ENCODE results near the gene MBNL1.

The MBNL1 gene

GRCh38 chr3:152455989-152456388 lies 187.3 kb downstream of the MBNL1 start:
- no peak for DNase-seq (ENCODE audit: extremely low spot score)
- POLR2A ChIA-PET, result interaction anchor here (0.6 kb wide), 1 partner anchor 384 kb away, joined by 4 read pairs; no protein-coding TSS in a partner anchor
- CTCF ChIA-PET, result interaction anchor here (1.5 kb wide), 1 partner anchor 11 kb away, joined by 3 read pairs; no protein-coding TSS in a partner anchor
- TF ChIP-seq FOXA1 (IDR thresholded peaks at IDR 0.05) (no peak), TARDBP (IDR thresholded peaks at IDR 0.05) (no peak), ELF4 (IDR thresholded peaks at IDR 0.05) (no peak), ARNT (IDR thresholded peaks at IDR 0.05) (no peak), L3MBTL2 (conservative IDR thresholded peaks at IDR 0.05) (no peak), ZNF384 (IDR thresholded peaks at IDR 0.05) (no peak), BHLHE40 (IDR thresholded peaks at IDR 0.05; ENCODE audit: borderline replicate concordance) (no peak), SUZ12 (IDR thresholded peaks at IDR 0.05) (no peak), PKNOX1 (IDR thresholded peaks at IDR 0.05) (no peak), LEF1 (IDR thresholded peaks at IDR 0.05; ENCODE audit: borderline replicate concordance) (no peak), CTBP1 (IDR thresholded peaks at IDR 0.05; ENCODE audit: borderline replicate concordance) (no peak), NFRKB (IDR thresholded peaks at IDR 0.05) (no peak), FOXK2 (IDR thresholded peaks at IDR 0.05) (no peak), SP1 (IDR thresholded peaks at IDR 0.05) (no peak), HDGF (IDR thresholded peaks at IDR 0.05; ENCODE audit: borderline replicate concordance) (no peak), FOXM1 (IDR thresholded peaks at IDR 0.05; ENCODE audit: borderline replicate concordance) (no peak)

DNA sequence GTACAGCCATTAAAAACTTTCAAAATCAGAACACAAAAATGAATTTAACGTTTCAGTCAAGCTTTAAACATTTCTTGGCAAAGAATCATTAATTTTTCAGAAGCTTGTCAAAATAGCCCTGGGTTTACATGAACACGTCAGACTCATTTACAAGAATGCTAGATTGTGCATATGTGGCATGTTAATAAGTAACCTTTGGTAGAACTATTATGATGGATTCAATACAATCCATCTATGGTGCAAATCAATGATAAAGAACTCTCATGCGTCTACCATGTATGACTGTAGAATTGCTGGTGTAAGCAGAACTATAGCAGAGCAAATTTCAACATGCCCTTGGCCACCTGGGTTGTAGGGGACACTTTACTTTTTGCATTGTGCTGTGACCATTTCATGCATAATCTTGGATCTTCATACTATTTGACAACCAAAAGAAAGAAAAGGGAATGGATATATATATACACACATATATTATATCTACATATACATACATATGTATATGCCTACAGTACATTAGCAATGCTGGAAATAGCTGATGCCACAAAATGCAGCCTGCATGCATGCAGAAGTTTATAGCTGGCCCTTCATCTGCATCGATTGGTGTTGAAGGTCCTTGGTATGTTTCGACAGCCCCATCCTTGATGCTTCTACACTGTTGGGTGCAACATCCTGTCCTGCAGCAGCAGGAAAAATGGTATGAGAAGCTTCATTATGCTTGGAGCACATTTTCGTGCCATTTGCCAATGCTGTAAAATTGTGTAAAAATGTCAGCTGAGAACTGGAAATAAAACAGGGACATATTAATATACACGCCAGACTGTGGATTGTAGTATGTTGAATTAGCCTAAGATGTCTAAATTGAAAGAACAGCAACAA lies 189.0 kb downstream of the MBNL1 start:
- ChIA-PET POLR2A (no interaction called here), CTCF (interaction anchor here (1.4 kb wide), 1 partner anchor 14 kb away, joined by 3 read pairs; no protein-coding TSS in a partner anchor)
- no peak for TF ChIP-seq TARDBP (IDR thresholded peaks at IDR 0.05)
- TF ChIP-seq SP1 (IDR thresholded peaks at IDR 0.05), result no peak
- no peak for TF ChIP-seq CTBP1 (IDR thresholded peaks at IDR 0.05; ENCODE audit: borderline replicate concordance)
- TF ChIP-seq FOXK2 (IDR thresholded peaks at IDR 0.05), result no peak
- TF ChIP-seq BHLHE40 (IDR thresholded peaks at IDR 0.05; ENCODE audit: borderline replicate concordance), result no peak
- TF ChIP-seq ELF4 (IDR thresholded peaks at IDR 0.05), result no peak
- TF ChIP-seq SUZ12 (IDR thresholded peaks at IDR 0.05), result no peak
- TF ChIP-seq ARNT (IDR thresholded peaks at IDR 0.05), result no peak
- no peak for TF ChIP-seq FOXM1 (IDR thresholded peaks at IDR 0.05; ENCODE audit: borderline replicate concordance)
- no peak for TF ChIP-seq FOXA1 (IDR thresholded peaks at IDR 0.05)
- TF ChIP-seq L3MBTL2 (conservative IDR thresholded peaks at IDR 0.05), result no peak
- no peak for TF ChIP-seq LEF1 (IDR thresholded peaks at IDR 0.05; ENCODE audit: borderline replicate concordance)
- TF ChIP-seq PKNOX1 (IDR thresholded peaks at IDR 0.05), result no peak
- TF ChIP-seq NFRKB (IDR thresholded peaks at IDR 0.05), result no peak
- TF ChIP-seq ZNF384 (IDR thresholded peaks at IDR 0.05), result no peak
- DNase-seq (ENCODE audit: extremely low spot score), result no peak

- DNase-seq (ENCODE audit: extremely low spot score), result no peak
- TF ChIP-seq CTBP1 (IDR thresholded peaks at IDR 0.05; ENCODE audit: borderline replicate concordance) (no peak), ELF4 (IDR thresholded peaks at IDR 0.05) (no peak), FOXK2 (IDR thresholded peaks at IDR 0.05) (no peak)
- POLR2A ChIA-PET, result no interaction called here
- CTCF ChIA-PET, result interaction anchor here (1.4 kb wide), 1 partner anchor 15 kb away, joined by 3 read pairs; no protein-coding TSS in a partner anchor
Observed at GRCh38 chr3:152458376-152459117, 189.8 kb downstream of the MBNL1 start.

- TF ChIP-seq ARNT (IDR thresholded peaks at IDR 0.05), result no peak
- POLR2A ChIA-PET, result no interaction called here
- CTCF ChIA-PET, result no interaction called here
- no peak for DNase-seq (ENCODE audit: extremely low spot score)
Observed at GRCh38 chr3:152459118-152459515, 190.4 kb downstream of the MBNL1 start.

DNA sequence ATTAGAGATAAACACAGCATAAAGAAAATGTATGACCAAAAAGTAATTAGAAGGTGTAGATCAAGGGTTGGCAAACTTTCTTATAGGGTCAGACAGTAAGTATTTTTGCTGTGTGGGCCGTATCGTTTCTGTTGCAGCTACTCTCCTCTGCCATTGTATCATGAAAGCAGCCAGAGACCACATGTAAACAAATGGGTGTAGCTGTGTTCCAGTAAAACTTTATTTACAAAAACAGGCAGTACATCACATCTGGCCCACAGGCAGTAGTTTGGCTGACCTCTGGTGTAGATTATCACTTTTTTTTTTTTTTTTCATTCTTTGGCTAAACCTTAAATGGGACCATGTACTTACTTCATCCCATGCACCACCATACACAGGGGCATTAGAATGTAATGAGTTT lies 190.8 kb downstream of the MBNL1 start:
- no peak for TF ChIP-seq LEF1 (IDR thresholded peaks at IDR 0.05; ENCODE audit: borderline replicate concordance)
- no peak for TF ChIP-seq FOXM1 (IDR thresholded peaks at IDR 0.05; ENCODE audit: borderline replicate concordance)
- TF ChIP-seq ZNF384 (IDR thresholded peaks at IDR 0.05), result no peak
- no peak for TF ChIP-seq SUZ12 (IDR thresholded peaks at IDR 0.05)
- no peak for TF ChIP-seq FOXA1 (IDR thresholded peaks at IDR 0.05)
- no peak for TF ChIP-seq ARNT (IDR thresholded peaks at IDR 0.05)
- no peak for TF ChIP-seq HDGF (IDR thresholded peaks at IDR 0.05; ENCODE audit: borderline replicate concordance)
- no peak for TF ChIP-seq SP1 (IDR thresholded peaks at IDR 0.05)
- TF ChIP-seq FOXK2 (IDR thresholded peaks at IDR 0.05), result no peak
- no peak for TF ChIP-seq TARDBP (IDR thresholded peaks at IDR 0.05)
- TF ChIP-seq L3MBTL2 (conservative IDR thresholded peaks at IDR 0.05), result no peak
- TF ChIP-seq PKNOX1 (IDR thresholded peaks at IDR 0.05), result no peak
- POLR2A ChIA-PET, result no interaction called here
- CTCF ChIA-PET, result no interaction called here
- no peak for DNase-seq (ENCODE audit: extremely low spot score)

GRCh38 chr3:152460936-152461335 lies 192.2 kb downstream of the MBNL1 start:
- no peak for DNase-seq (ENCODE audit: extremely low spot score)
- TF ChIP-seq FOXA1 (IDR thresholded peaks at IDR 0.05), result no peak
- TF ChIP-seq L3MBTL2 (conservative IDR thresholded peaks at IDR 0.05), result no peak
- no peak for TF ChIP-seq SUZ12 (IDR thresholded peaks at IDR 0.05)
- TF ChIP-seq SP1 (IDR thresholded peaks at IDR 0.05), result no peak
- TF ChIP-seq TARDBP (IDR thresholded peaks at IDR 0.05), result no peak
- TF ChIP-seq ZNF384 (IDR thresholded peaks at IDR 0.05), result no peak
- no peak for TF ChIP-seq NFRKB (IDR thresholded peaks at IDR 0.05)
- TF ChIP-seq ARNT (IDR thresholded peaks at IDR 0.05), result no peak
- TF ChIP-seq ELF4 (IDR thresholded peaks at IDR 0.05), result no peak
- TF ChIP-seq BHLHE40 (IDR thresholded peaks at IDR 0.05; ENCODE audit: borderline replicate concordance), result no peak
- TF ChIP-seq FOXK2 (IDR thresholded peaks at IDR 0.05), result no peak
- TF ChIP-seq FOXM1 (IDR thresholded peaks at IDR 0.05; ENCODE audit: borderline replicate concordance), result no peak
- no peak for TF ChIP-seq CTBP1 (IDR thresholded peaks at IDR 0.05; ENCODE audit: borderline replicate concordance)
- TF ChIP-seq HDGF (IDR thresholded peaks at IDR 0.05; ENCODE audit: borderline replicate concordance), result no peak
- TF ChIP-seq PKNOX1 (IDR thresholded peaks at IDR 0.05), result no peak
- no peak for TF ChIP-seq LEF1 (IDR thresholded peaks at IDR 0.05; ENCODE audit: borderline replicate concordance)
- POLR2A ChIA-PET, result no interaction called here
- CTCF ChIA-PET, result no interaction called here

Data from HEK293T (cell line).